HepG2 (cell line): ENCODE data around the gene C19orf33. TPM values are rescaled to one million over a fixed set of nuclear protein-coding genes. Genes with fewer than 3 reads are reported as not detected.

ENCODE experiments used
- ATAC-seq: fragments of 200-7000 bp; cut with Tn5 transposase; 3 replicates; pipeline ENCODE4 v1.9.1; 2020; ENCODE audit warnings: mild to moderate bottlenecking, moderate library complexity
- BruUV-seq: library from RNA; stranded (reverse); fragments of 400-500 nt; replicated peaks from 2 replicates; lab custom pipeline; 2021; lab: Mats Ljungman, UMichigan
- CTCF ChIA-PET: fragments of 300-600 bp; formaldehyde crosslinking; extraction: SDS; loops from one replicate; lab custom pipeline; 2021; ENCODE audit warnings: low total read pairs, inconsistent platforms, low intra/inter-chr PET ratio; lab: Yijun Ruan, JAX
- POLR2A ChIA-PET: fragments of 350-600 bp; sonication (Branson Sonifier 250); formaldehyde crosslinking; loops from one replicate; lab custom pipeline; 2020; ENCODE audit warnings: antibody characterized with exemption, inconsistent platforms; lab: Yijun Ruan, JAX
- DNase-seq: peaks from one replicate; pipeline ENCODE4 v3.0.0-alpha.2; 2015; ENCODE audit warnings: low spot score
- FAIRE-seq: peaks from 3 replicates; lab custom pipeline; 2011; peaks lifted over from hg19 to GRCh38; lab: Jason Lieb, UNC
- H2AFZ ChIP-seq: one replicate; pipeline ENCODE4 v1.6.1; 2011; ENCODE audit warnings: low read length, inconsistent platforms
- H3K27ac ChIP-seq: fragments of 300-600 bp; 3 replicates; pipeline ENCODE4 v1.8.0; 2011; ENCODE audit warnings: mixed run types, mild to moderate bottlenecking, mixed read lengths, low read length, inconsistent platforms; ENCODE audit not compliant: insufficient read depth; ENCODE audit errors: extremely low read length
- H3K27me3 ChIP-seq, 2 experiments: fragments of 200-600 bp in 1 of 2; 2 replicates in 1 of 2; 3 replicates in 1 of 2; pipeline versions ENCODE4 v1.6.0 to v1.8.0; 2011; ENCODE audit warnings: low read length in 2 of 2, mild to moderate bottlenecking in 2 of 2, moderate library complexity in 2 of 2, inconsistent platforms in 1 of 2; ENCODE audit not compliant: insufficient read depth in 2 of 2, control insufficient read depth in 1 of 2
- H3K36me3 ChIP-seq, 2 experiments: fragments of 200-600 bp in 1 of 2; replicated peaks in 1 of 2; 2 replicates in 1 of 2; 3 replicates in 1 of 2; pipeline versions ENCODE4 v1.5.1 to v1.8.0; 2011; ENCODE audit warnings: low read length in 2 of 2, inconsistent platforms in 1 of 2; ENCODE audit not compliant: insufficient read depth in 2 of 2, control insufficient read depth in 1 of 2
- H3K4me1 ChIP-seq: 2 replicates; pipeline ENCODE4 v1.5.1; 2012; ENCODE audit warnings: low read length, inconsistent platforms; ENCODE audit not compliant: insufficient read depth
- H3K4me2 ChIP-seq: 2 replicates; pipeline ENCODE4 v1.6.0; 2011; ENCODE audit warnings: low read depth, low read length, inconsistent platforms
- H3K4me3 ChIP-seq, 3 experiments: fragments of 200-600 bp in 1 of 3; sonication (generic), shearing (Covaris generic) in 1 of 3; replicated peaks in 1 of 3; 2 replicates each; pipeline ENCODE4 v1.5.1; 2011 to 2016; ENCODE audit warnings: low read length in 3 of 3, inconsistent platforms in 2 of 3, low read depth in 2 of 3, mild to moderate bottlenecking in 2 of 3, control low read depth in 1 of 3, mixed read lengths in 1 of 3; ENCODE audit not compliant: insufficient read depth in 1 of 3
- H3K79me2 ChIP-seq: one replicate; pipeline ENCODE4 v1.6.1; 2011; ENCODE audit warnings: low read length, inconsistent platforms; ENCODE audit not compliant: insufficient read depth
- H3K9ac ChIP-seq: 2 replicates; pipeline ENCODE4 v1.6.0; 2011; ENCODE audit warnings: mild to moderate bottlenecking, low read depth, low read length, inconsistent platforms; ENCODE audit not compliant: insufficient read depth
- H3K9me3 ChIP-seq: 2 replicates; pipeline ENCODE4 v1.5.1; 2012; ENCODE audit warnings: mild to moderate bottlenecking, low read length
- H4K20me1 ChIP-seq: 2 replicates; pipeline ENCODE4 v1.6.0; 2011; ENCODE audit warnings: inconsistent platforms, mild to moderate bottlenecking, low read length, moderate library complexity; ENCODE audit not compliant: insufficient read depth
- AKAP8 ChIP-seq: sonication (generic); formaldehyde crosslinking; IDR thresholded peaks from 2 replicates; pipeline ENCODE4 v1.5.1; 2020; ENCODE audit warnings: mild to moderate bottlenecking, missing genetic modification reagents
- KMT2B ChIP-seq: IDR thresholded peaks from 2 replicates; pipeline ENCODE4 v1.6.1; 2016; ENCODE audit warnings: missing genetic modification reagents, missing compliant biosample characterization
- RERE ChIP-seq: IDR thresholded peaks from 2 replicates; pipeline ENCODE4 v1.6.1; 2016; ENCODE audit warnings: low read depth, missing genetic modification reagents, missing compliant biosample characterization
- SATB2 ChIP-seq: sonication (generic); formaldehyde crosslinking; IDR thresholded peaks from 2 replicates; pipeline ENCODE4 v1.5.0; 2020; ENCODE audit warnings: missing genetic modification reagents
- ZFX ChIP-seq: sonication (generic); formaldehyde crosslinking; IDR thresholded peaks from 2 replicates; pipeline ENCODE4 v1.4.0; 2020; ENCODE audit warnings: mild to moderate bottlenecking, low read depth, missing genetic modification reagents, moderate library complexity
- ZNF441 ChIP-seq: sonication (generic); formaldehyde crosslinking; IDR thresholded peaks from 2 replicates; pipeline ENCODE4 v1.7.0; 2021; ENCODE audit warnings: missing genetic modification reagents, borderline replicate concordance
- ZNF451 ChIP-seq: sonication (generic); formaldehyde crosslinking; IDR thresholded peaks from 2 replicates; pipeline ENCODE4 v1.5.0; 2020; ENCODE audit warnings: mild to moderate bottlenecking, missing genetic modification reagents
- ZNF547 ChIP-seq: sonication (generic); formaldehyde crosslinking; IDR thresholded peaks from 2 replicates; pipeline ENCODE4 v1.5.1; 2020; ENCODE audit warnings: mild to moderate bottlenecking, missing genetic modification reagents
- ZNF564 ChIP-seq: sonication (generic); formaldehyde crosslinking; IDR thresholded peaks from 2 replicates; pipeline ENCODE4 v1.8.1; 2023; ENCODE audit warnings: mild to moderate bottlenecking, missing genetic modification reagents
- ZNF615 ChIP-seq: sonication (generic); formaldehyde crosslinking; IDR thresholded peaks from 2 replicates; pipeline ENCODE4 v1.5.0; 2020; ENCODE audit warnings: mild to moderate bottlenecking, missing genetic modification reagents, borderline replicate concordance
- ZNF790 ChIP-seq: sonication (generic); formaldehyde crosslinking; IDR thresholded peaks from 2 replicates; pipeline ENCODE4 v1.8.0; 2022; ENCODE audit warnings: missing genetic modification reagents, mild to moderate bottlenecking, borderline replicate concordance
- WGBS: methylation state at CpG from one replicate; pipeline ENCODE4 v1.1.6; 2017; ENCODE audit warnings: low lambda C conversion rate; 5-methylcytosine and 5-hydroxymethylcytosine counted together
- in situ Hi-C: cut with HindIII; loops from 2 replicates; pipeline ENCODE4 v1.10.0; 2017; ENCODE audit warnings: low pct_unique_long_range_greater_than_20kb; ENCODE audit not compliant: extremely low pct_ligation_motif_present
- intact Hi-C: fragments of 100-400 bp; cut with micrococcal nuclease; formaldehyde crosslinking; loops from one replicate; pipeline ENCODE4 v1.10.0; 2022; ENCODE audit not compliant: unreplicated experiment
- polyA plus RNA-seq, 8 experiments: library from polyadenylated mRNA; depleted of rRNA in 3 of 8; stranded (reverse) in 7 of 8; unstranded in 1 of 8; fragments of >200 nt; fragmentation: Illumina TruSeq in 4 of 8; extraction: Trizol in 4 of 8; gene quantifications; 2 replicates each; pipeline versions ENCODE4 v1.2.1 to v1.2.3, GENCODE V29; 2011 to 2016; ENCODE audit warnings: low read depth in 4 of 8, missing spikeins in 1 of 8, mixed read lengths in 1 of 8; ENCODE audit not compliant: insufficient read depth in 1 of 8
- total RNA-seq, 5 experiments: library from RNA; depleted of rRNA; stranded (reverse); fragments of >200 nt; fragmentation: Illumina TruSeq; extraction: Trizol; gene quantifications; 2 replicates each; pipeline ENCODE4 v1.2.3, GENCODE V29; 2016; ENCODE audit warnings: low read depth in 1 of 5
- TF ChIP-seq, protein P1 (sequence below): sonication (generic); formaldehyde crosslinking; IDR thresholded peaks from 2 replicates; pipeline ENCODE4 v1.5.0; 2020; ENCODE audit warnings: missing genetic modification reagents

C19orf33 gene
- total and polyA plus RNA-seq, 2 of the 13 experiments (the other 11 are each of a cell fraction or from before 2014, with no cell fraction given), result 2.5 to 3.3 TPM

- intact Hi-C loops (no loop called here), in situ Hi-C loops (no loop called here)
- Histone ChIP-seq H3K4me1 (peaks cover 76% of the 10 kb centered on the region), H3K36me3 (no peaks in the 10 kb centered on the region), H2AFZ (no peak overlapping the region), H3K4me2 (peak overlapping the region; percentile 65), H4K20me1 (no peaks in the 10 kb centered on the region), H3K27ac (no peak overlapping the region), H3K9ac (no peak overlapping the region), H3K4me3 (peak overlapping the region in 1 of 3 experiments; percentile 41; a peak in 1 of 6 replicates), H3K79me2 (no peaks in the 10 kb centered on the region), H3K27me3 (peaks cover 0 to 6% of the 10 kb centered on the region in 2 experiments; a peak in 2 of 5 replicates), H3K9me3 (no peaks in the 10 kb centered on the region)
- ATAC-seq (peak; percentile 29; the same call in 2 of the 3 replicates), FAIRE-seq (no peak), DNase-seq (no peak)
- CTCF ChIA-PET, result no interaction called here
- POLR2A ChIA-PET, result interaction anchor here (1.1 to 1.5 kb wide), 3 partner anchors 15 to 38 kb away, joined by 3 to 5 read pairs (median 3); partner anchors contain the start of gene C19orf33
- WGBS, result 43% methylated on average over 12 of the region's 12 CpGs
- no peak for TF ChIP-seq ZNF451 (CRISPR knock-in tag)
- no peak for TF ChIP-seq ZFX (CRISPR knock-in tag)
- TF ChIP-seq AKAP8, result no peak
- TF ChIP-seq ZNF547 (CRISPR knock-in tag), result no peak
- no peak for TF ChIP-seq SATB2
- TF ChIP-seq ZNF441 (CRISPR knock-in tag), result no peak
- BruUV-seq, result no TSS peak
These were observed 38.1 kb upstream of the C19orf33 start for GRCh38 chr19:38265921-38266429.

DNA sequence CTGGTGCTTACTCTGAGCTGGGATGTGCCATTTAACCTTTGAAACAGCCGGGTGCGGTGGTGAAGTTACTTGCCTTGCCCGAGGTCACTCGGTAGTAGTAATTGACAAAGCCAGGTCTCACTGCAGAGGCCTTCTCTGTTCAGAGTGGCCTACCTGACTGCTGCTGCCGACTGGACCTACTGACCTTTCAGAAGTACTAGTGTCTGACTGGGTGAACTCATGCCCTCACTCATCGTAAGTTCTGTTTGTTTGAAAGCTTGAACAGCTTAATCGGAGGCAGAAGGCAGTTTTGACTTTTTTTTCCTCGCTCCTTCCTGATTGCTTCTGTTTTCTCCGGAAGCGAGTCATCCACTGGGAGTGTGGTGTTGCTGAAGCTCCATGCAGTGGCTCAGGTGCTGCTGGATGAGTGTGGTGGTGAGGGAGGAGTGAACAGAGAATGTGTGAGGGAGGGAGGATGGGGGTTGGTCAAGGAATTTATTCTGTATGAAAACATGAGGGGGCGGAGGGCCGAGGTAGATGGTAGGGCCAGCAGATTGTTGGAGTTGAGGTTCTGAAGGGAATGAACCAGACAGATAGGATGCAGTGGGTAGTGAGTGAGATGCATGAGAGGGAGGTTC, 37.0 kb upstream of the C19orf33 start:
- peak; percentile 39 for DNase-seq
- ATAC-seq, result peak; percentile 74
- peak; percentile 71 for FAIRE-seq
- TF ChIP-seq ZNF790 (CRISPR knock-in tag) (no peak), KMT2B (CRISPR knock-in tag) (no peak), ZNF564 (CRISPR knock-in tag) (no peak), ZNF615 (CRISPR knock-in tag) (no peak), RERE (CRISPR knock-in tag) (no peak)
- TF ChIP-seq, protein P1, sequence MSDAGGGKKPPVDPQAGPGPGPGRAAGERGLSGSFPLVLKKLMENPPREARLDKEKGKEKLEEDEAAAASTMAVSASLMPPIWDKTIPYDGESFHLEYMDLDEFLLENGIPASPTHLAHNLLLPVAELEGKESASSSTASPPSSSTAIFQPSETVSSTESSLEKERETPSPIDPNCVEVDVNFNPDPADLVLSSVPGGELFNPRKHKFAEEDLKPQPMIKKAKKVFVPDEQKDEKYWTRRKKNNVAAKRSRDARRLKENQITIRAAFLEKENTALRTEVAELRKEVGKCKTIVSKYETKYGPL (CRISPR knock-in tag), result no peak

More for the DNA sequence above, 37.0 kb upstream of the C19orf33 start:
- Histone ChIP-seq H3K4me1 (peaks cover 76% of the 10 kb centered on the region), H2AFZ (peak overlapping the region; percentile 66), H4K20me1 (no peaks in the 10 kb centered on the region), H3K9me3 (no peaks in the 10 kb centered on the region), H3K4me3 (peak overlapping the region; percentile 18 to 56 (median 48); a peak in 5 of 6 replicates), H3K4me2 (peak overlapping the region; percentile 75), H3K27ac (peak overlapping the region; percentile 39), H3K27me3 (peaks cover 0 to 6% of the 10 kb centered on the region in 2 experiments; a peak in 2 of 5 replicates), H3K36me3 (no peaks in the 10 kb centered on the region), H3K9ac (peak overlapping the region; percentile 55; the same call in 1 of the 2 replicates), H3K79me2 (no peaks in the 10 kb centered on the region)
- no TSS peak for BruUV-seq
- intact Hi-C loops (no loop called here), in situ Hi-C loops (no loop called here)
- ChIA-PET CTCF (no interaction called here), POLR2A (interaction anchor here (0.9 kb wide), 1 partner anchor 107 kb away, joined by 5 read pairs; the partner anchor contains the start of gene PSMD8)
- WGBS, result 1% methylated on average over 10 of the region's 12 CpGs
